ENCODE results near the gene ZNHIT3. TPM values are rescaled to one million over a fixed set of nuclear protein-coding genes. Genes with fewer than 3 reads are reported as not detected.

Gene ZNHIT3
- total and polyA plus RNA-seq, 2 of the 13 experiments (the other 11 are each of a cell fraction or from before 2014, with no cell fraction given), result 66.6 to 77.4 TPM

- no peak for TF ChIP-seq LRRFIP1 (CRISPR knock-in tag; conservative IDR thresholded peaks at IDR 0.05)
- no peak for TF ChIP-seq FOSL1 (CRISPR knock-in tag; IDR thresholded peaks at IDR 0.05; ENCODE audit: borderline replicate concordance)
- TF ChIP-seq ZNF576 (CRISPR knock-in tag; IDR thresholded peaks at IDR 0.05), result no peak
- TF ChIP-seq ZNF234 (CRISPR knock-in tag; conservative IDR thresholded peaks at IDR 0.05), result no peak
- peak; percentile 68; the same call in 1 of the 2 replicates for TF ChIP-seq KDM2A (CRISPR knock-in tag; IDR thresholded peaks at IDR 0.05; ENCODE audit: borderline replicate concordance, low read depth)
- no peak; the same call in 1 of the 2 replicates for TF ChIP-seq SMYD3 (CRISPR knock-in tag; IDR thresholded peaks at IDR 0.05)
- peak; percentile 85; the same call in 1 of the 2 replicates for TF ChIP-seq ZZZ3 (CRISPR knock-in tag; IDR thresholded peaks at IDR 0.05; ENCODE audit: borderline replicate concordance)
- no peak for TF ChIP-seq SETDB1 (CRISPR knock-in tag; IDR thresholded peaks at IDR 0.05; ENCODE audit: borderline replicate concordance)
- no peak for TF ChIP-seq ZBTB34 (CRISPR knock-in tag; IDR thresholded peaks at IDR 0.05)
- TF ChIP-seq ZNF569 (CRISPR knock-in tag; IDR thresholded peaks at IDR 0.05; ENCODE audit: borderline replicate concordance), result no peak
- 0 out of 2 replicates have a peak, but pooled peaks have one; percentile 2 for TF ChIP-seq ZNF646 (CRISPR knock-in tag; IDR thresholded peaks at IDR 0.05)
- TF ChIP-seq MAX (IDR thresholded peaks at IDR 0.05), result peak; percentile 16; the same call in 1 of the 2 replicates
- peak; percentile 47; the same call in 1 of the 2 replicates for TF ChIP-seq ZNF543 (CRISPR knock-in tag; IDR thresholded peaks at IDR 0.05)
- TF ChIP-seq DMTF1 (CRISPR knock-in tag; IDR thresholded peaks at IDR 0.05), result no peak
These were observed 58.0 kb downstream of the ZNHIT3 start, which contains the start of gene GGNBP2 (continued) for GRCh38 chr17:36544307-36545076.
